ENCODE results near the gene RAC3. TPM values are rescaled to one million over a fixed set of nuclear protein-coding genes. Genes with fewer than 3 reads are reported as not detected.

Gene RAC3
- polyA plus RNA-seq (2013, experiment 1 of 2), result 57.4 TPM
- polyA plus RNA-seq (2013, experiment 2 of 2), result 44.7 TPM

DNA sequence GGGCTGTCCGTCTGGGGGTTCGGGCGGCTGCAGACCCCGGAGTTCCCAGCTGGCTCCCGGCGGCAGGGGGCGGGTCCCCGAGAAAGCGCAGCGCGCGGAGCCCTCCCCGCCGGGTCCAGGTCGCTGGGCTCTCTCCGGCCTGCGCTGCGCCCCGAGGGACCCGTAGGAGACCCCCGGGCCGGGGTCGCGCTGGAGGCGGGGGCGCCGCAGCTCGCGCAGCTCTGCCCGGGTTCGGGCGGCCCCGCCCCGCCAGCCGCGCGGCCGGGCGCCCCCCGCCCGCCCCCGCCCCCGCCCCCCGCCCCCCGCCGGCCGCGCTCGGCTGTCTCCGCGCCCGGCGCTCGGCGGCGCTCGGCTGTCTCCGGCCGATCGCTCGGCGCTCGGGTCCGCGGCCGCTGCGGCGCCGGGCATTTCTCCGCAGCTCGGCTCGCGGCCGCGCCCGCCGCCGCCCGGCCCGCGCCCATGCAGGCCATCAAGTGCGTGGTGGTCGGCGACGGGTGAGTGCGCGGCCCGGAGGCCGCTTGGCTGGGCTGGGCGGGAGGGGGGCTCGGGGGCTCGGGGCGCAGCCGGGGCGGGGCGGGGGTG, at the start of gene RAC3:
Gene RAC3, plus strand, starts transcription at position 376 of the 582 bp plus-strand sequence. Its CDS starts 84 bp downstream, at position 460.
- peak within 1 kb of the TSS; percentile 54 for H3K4me3 ChIP-seq (ENCODE audit: extremely low read depth, insufficient read depth, low read length, poor library complexity, severe bottlenecking)
- peaks cover 24% of the 10 kb centered on the region for H3K36me3 ChIP-seq (ENCODE audit: control insufficient read depth, insufficient read depth, low read length)
- H3K4me1 ChIP-seq (ENCODE audit: control insufficient read depth, insufficient read depth, low read length, poor library complexity, severe bottlenecking), result peaks cover 8% of the 10 kb centered on the region
- 0 to 2% methylated on average over 17 to 23 of the region's 96 CpGs for WGBS, 2 experiments (ENCODE audit: insufficient coverage in 2 of 2)
- H3K9me3 ChIP-seq (ENCODE audit: control insufficient read depth, low read length), result no peaks in the 10 kb centered on the region
- H3K27ac ChIP-seq (ENCODE audit: low read depth, low read length, severe bottlenecking), result peak within 1 kb of the TSS; percentile 29

DNA sequence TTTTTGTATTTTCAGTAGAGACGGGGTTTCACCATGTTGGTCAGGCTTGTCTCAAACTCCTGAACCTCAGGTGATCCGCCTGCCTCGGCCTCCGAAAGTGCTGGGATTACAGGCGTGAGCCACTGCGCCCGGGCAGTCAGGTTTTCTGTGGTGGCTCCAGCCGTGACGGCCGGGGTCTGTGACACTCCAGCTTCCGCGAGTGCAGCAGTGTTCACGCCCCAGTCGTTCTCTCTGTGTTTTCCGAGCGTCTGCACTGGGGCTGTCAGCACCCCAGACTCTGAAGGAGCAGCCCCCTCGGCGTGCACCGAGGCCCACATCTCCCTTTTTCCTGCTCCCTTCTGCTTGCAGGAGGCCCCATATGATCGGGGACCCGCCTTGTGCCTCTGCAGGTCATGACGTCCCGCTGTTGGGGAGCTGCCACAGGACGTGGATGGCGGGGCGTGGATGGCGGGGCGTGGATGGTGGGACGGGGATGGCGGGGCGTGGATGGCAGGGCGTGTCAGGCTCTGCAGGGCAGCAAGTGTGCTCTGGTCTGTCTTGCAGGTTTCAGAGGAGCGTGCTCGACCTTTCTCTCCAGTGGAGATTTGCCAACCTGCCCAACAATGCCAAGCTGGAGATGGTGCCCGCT, 48.4 kb upstream of the RAC3 start:
- WGBS, 2 experiments (ENCODE audit: insufficient coverage in 2 of 2), result 95 to 98% methylated on average over 25 to 35 of the region's 35 CpGs
- peaks cover 7% of the 10 kb centered on the region for H3K4me1 ChIP-seq (ENCODE audit: control insufficient read depth, insufficient read depth, low read length, poor library complexity, severe bottlenecking)
- no peaks in the 10 kb centered on the region for H3K9me3 ChIP-seq (ENCODE audit: control insufficient read depth, low read length)
- H3K4me3 ChIP-seq (ENCODE audit: extremely low read depth, insufficient read depth, low read length, poor library complexity, severe bottlenecking), result no peak overlapping the region
- peaks cover 57% of the 10 kb centered on the region for H3K36me3 ChIP-seq (ENCODE audit: control insufficient read depth, insufficient read depth, low read length)
- no peak overlapping the region for H3K27ac ChIP-seq (ENCODE audit: low read depth, low read length, severe bottlenecking)

DNA sequence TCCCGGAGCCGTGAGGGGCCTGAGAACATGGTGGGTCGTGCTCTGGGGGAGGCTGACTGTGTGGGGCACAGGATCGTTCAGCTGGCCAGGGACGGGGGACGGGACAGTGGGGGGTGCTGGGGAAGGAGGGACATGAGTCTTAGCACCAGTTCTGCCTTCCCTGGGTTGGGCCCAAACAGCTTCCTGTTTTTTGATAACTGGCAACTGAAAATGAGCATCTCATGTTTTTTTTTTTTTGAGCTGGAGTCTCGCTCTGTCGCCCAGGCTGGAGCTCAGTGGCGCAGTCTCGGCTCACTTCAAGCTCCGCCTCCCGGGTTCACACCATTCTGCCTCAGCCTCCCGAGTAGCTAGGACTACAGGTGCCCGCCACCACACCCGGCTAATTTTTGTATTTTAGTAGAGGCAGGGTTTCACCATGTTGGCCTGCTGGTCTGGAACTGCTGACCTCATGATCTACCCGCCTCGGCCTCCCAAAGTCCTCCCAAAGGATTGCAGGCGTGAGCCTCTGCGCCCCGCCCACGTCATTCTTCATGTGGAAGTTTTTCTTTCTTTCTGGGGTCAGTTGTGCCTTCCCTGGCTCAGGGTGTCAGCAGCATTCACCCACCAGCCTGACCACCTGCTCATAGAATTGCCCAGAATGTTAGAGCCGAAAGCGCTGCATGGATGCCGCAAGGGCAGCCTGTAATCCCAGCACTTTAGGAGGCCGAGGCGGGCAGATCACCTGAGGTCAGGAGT, 47.7 kb upstream of the RAC3 start:
- H3K4me1 ChIP-seq (ENCODE audit: control insufficient read depth, insufficient read depth, low read length, poor library complexity, severe bottlenecking), result peaks cover 3% of the 10 kb centered on the region
- H3K27ac ChIP-seq (ENCODE audit: low read depth, low read length, severe bottlenecking), result no peak overlapping the region
- 97 to 99% methylated on average over 25 to 26 of the region's 26 CpGs for WGBS, 2 experiments (ENCODE audit: insufficient coverage in 2 of 2)
- no peaks in the 10 kb centered on the region for H3K9me3 ChIP-seq (ENCODE audit: control insufficient read depth, low read length)
- no peak overlapping the region for H3K4me3 ChIP-seq (ENCODE audit: extremely low read depth, insufficient read depth, low read length, poor library complexity, severe bottlenecking)
- peaks cover 57% of the 10 kb centered on the region for H3K36me3 ChIP-seq (ENCODE audit: control insufficient read depth, insufficient read depth, low read length)

DNA sequence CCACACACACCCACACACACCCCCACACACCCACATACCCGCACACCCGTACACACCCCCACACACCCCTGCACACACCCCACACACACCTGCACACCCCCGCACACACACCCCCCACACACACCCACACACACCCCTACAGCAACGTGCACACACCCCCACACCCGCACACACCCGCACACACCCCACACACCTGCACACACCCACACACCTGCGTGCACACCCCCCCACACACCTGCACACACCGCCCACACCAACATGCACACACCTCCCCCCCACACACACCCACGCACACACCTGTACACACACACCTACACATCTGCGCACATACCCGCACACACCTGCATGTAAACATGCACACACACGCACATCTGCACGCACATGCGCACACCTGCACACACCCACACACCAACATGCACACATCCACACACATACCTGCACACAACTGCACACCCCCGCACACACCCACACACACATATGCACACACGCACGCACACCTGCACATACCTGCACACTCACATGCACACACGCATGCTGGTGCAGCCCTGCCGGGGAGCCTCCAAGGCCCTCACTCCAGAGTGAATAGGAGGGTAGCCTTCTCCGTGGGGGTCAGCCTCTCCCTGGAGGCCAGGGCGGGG, 46.6 kb upstream of the RAC3 start:
- H3K4me1 ChIP-seq (ENCODE audit: control insufficient read depth, insufficient read depth, low read length, poor library complexity, severe bottlenecking), result no peaks in the 10 kb centered on the region
- no peaks in the 10 kb centered on the region for H3K9me3 ChIP-seq (ENCODE audit: control insufficient read depth, low read length)
- 89 to 94% methylated on average over 3 to 15 of the region's 21 CpGs for WGBS, 2 experiments (ENCODE audit: insufficient coverage in 2 of 2)
- H3K4me3 ChIP-seq (ENCODE audit: extremely low read depth, insufficient read depth, low read length, poor library complexity, severe bottlenecking), result no peak overlapping the region
- H3K36me3 ChIP-seq (ENCODE audit: control insufficient read depth, insufficient read depth, low read length), result peaks cover 53% of the 10 kb centered on the region
- no peak overlapping the region for H3K27ac ChIP-seq (ENCODE audit: low read depth, low read length, severe bottlenecking)

DNA sequence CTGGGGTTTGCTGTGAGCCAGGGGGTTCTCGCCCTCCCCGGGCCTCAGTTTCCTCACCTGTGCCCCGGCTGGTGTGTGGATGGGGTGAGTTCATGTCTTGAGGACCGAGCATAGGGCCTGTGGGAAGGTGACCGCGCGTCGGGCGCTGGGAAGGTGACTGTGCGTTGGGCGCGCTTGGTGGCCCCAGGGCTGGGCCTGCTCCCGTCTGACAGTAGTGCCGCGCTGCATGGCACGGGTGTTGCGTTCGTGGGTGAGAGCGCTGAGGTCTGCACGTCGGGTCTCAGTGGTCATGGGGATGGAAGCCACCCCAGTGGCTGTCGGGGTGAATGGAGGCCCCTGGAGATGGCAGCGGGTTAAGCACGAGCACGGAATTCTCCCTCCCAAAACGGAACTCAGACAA, 44.9 kb upstream of the RAC3 start:
- H3K4me1 ChIP-seq (ENCODE audit: control insufficient read depth, insufficient read depth, low read length, poor library complexity, severe bottlenecking), result peaks cover 4% of the 10 kb centered on the region
- H3K4me3 ChIP-seq (ENCODE audit: extremely low read depth, insufficient read depth, low read length, poor library complexity, severe bottlenecking), result no peak overlapping the region
- H3K27ac ChIP-seq (ENCODE audit: low read depth, low read length, severe bottlenecking), result no peak overlapping the region
- 97% methylated on average over 19 to 22 of the region's 26 CpGs for WGBS, 2 experiments (ENCODE audit: insufficient coverage in 2 of 2)
- peaks cover 56% of the 10 kb centered on the region for H3K36me3 ChIP-seq (ENCODE audit: control insufficient read depth, insufficient read depth, low read length)
- H3K9me3 ChIP-seq (ENCODE audit: control insufficient read depth, low read length), result no peaks in the 10 kb centered on the region

DNA sequence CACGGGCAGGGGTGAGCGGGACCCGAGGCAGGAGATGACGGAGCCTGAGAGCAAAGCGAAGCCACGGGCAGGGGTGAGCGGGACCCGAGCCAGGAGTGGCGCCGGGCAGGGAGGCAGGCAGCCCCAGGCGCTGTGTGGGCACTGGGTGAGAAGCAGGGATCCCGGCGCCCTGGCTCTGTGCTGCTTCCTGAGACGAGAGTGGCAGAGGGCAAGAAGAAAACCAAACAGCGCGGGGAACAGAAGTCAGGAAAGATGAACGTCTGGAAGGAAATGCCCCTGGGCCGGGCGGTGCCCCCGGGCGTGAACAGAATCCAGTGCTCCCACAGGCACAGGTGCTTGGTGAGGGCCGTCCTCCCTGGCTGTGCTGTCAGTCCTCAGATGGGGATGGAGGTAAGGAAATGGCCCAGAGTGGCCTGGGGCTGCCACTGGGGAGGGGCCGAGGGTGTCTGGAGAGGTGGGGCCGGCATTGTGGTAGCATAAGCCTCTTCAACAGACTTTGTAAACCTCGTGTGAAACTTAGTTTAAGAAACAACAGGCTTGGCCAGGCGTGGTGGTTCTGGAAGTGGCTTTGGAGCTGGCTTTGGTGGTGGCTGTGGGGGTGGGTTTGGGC, 44.2 kb upstream of the RAC3 start:
- peaks cover 56% of the 10 kb centered on the region for H3K36me3 ChIP-seq (ENCODE audit: control insufficient read depth, insufficient read depth, low read length)
- H3K4me1 ChIP-seq (ENCODE audit: control insufficient read depth, insufficient read depth, low read length, poor library complexity, severe bottlenecking), result peaks cover 11% of the 10 kb centered on the region
- WGBS, 2 experiments (ENCODE audit: insufficient coverage in 2 of 2), result 93% methylated on average over 22 to 26 of the region's 26 CpGs
- no peak overlapping the region for H3K27ac ChIP-seq (ENCODE audit: low read depth, low read length, severe bottlenecking)
- no peak overlapping the region for H3K4me3 ChIP-seq (ENCODE audit: extremely low read depth, insufficient read depth, low read length, poor library complexity, severe bottlenecking)
- no peaks in the 10 kb centered on the region for H3K9me3 ChIP-seq (ENCODE audit: control insufficient read depth, low read length)

DNA sequence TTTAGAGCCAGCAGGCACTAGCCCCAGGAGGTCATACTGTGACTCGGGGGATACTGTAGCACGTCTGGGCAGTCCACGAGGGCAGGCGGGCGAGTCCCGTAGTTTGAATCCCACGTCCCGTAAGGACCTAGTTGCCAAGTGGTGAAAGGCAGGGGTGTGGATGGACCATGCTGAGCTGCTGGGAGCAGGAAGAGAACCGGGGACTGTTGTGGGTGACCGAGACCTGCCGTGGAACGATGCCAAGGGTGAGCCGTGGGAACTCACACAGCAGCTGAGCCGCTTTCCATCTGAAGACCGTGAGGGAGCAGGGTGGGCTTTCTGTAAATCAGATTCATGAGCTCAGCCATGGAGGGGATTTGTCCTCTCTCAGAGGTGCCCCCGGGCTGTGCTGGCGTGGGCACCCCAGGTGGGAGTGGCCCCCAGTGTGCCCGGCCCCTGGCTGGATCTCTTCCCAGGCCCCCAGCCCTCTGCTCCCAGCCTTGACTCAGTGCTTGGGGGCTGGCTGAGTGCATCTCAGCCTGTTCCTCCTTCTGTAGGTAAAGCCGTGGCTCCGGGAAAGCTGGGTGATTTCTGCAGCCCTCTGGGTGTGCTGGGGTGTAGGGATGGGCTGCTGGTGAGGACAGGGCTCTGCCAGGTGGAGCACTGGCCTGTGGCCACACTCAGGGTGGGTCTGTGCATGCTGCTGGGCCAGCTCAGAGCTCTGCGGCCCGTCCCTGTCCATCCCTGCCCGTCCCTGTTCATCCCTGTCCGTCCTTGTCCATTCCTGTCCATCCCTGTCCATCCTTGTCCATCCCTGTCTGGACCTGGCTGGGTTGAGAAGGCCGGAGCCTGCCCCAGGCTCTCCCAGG, 40.4 kb upstream of the RAC3 start:
- H3K27ac ChIP-seq (ENCODE audit: low read depth, low read length, severe bottlenecking), result peak overlapping the region; percentile 82
- H3K4me1 ChIP-seq (ENCODE audit: control insufficient read depth, insufficient read depth, low read length, poor library complexity, severe bottlenecking), result peaks cover 17% of the 10 kb centered on the region
- H3K4me3 ChIP-seq (ENCODE audit: extremely low read depth, insufficient read depth, low read length, poor library complexity, severe bottlenecking), result no peak overlapping the region
- H3K9me3 ChIP-seq (ENCODE audit: control insufficient read depth, low read length), result no peaks in the 10 kb centered on the region
- H3K36me3 ChIP-seq (ENCODE audit: control insufficient read depth, insufficient read depth, low read length), result peaks cover 30% of the 10 kb centered on the region
- WGBS, 2 experiments (ENCODE audit: insufficient coverage in 2 of 2), result 93 to 94% methylated on average over 24 to 25 of the region's 25 CpGs

DNA sequence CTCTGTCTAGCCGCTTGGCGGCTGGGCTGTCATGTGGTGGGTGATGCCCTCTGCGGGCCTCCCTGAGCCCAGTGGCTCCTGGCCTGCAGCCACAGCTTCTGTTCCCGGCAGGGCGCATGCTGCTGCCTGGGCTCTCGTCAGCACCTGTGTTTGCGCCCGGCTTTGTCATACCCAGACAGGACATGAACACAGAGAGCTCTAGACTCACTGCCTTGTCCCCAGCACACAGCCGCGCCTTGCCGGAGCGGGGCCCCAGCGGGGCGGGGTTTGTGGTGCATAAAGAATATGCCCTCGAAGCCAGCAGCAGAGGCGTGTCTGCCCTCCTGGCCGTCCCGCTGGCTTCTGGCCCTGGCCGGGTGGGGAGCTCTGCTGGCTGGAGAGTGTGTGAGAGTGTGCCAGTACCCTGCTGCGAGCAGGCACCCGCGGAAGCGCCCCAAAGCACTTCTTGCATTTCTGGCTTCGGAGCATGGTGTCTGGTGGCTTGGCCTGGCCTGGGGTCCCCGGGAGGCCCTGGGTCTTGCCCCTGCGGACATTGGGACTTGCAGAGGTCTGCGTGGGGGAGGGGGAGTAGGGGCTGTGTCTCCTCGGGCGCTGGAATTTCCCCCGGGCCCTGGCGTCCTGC, 39.7 kb upstream of the RAC3 start:
- Histone ChIP-seq H3K36me3 (ENCODE audit: control insufficient read depth, insufficient read depth, low read length) (peaks cover 31% of the 10 kb centered on the region), H3K9me3 (ENCODE audit: control insufficient read depth, low read length) (no peaks in the 10 kb centered on the region), H3K4me3 (ENCODE audit: extremely low read depth, insufficient read depth, low read length, poor library complexity, severe bottlenecking) (no peak overlapping the region), H3K4me1 (ENCODE audit: control insufficient read depth, insufficient read depth, low read length, poor library complexity, severe bottlenecking) (peaks cover 17% of the 10 kb centered on the region), H3K27ac (ENCODE audit: low read depth, low read length, severe bottlenecking) (peak overlapping the region; percentile 82)
- 49 to 54% methylated on average over 21 to 26 of the region's 31 CpGs for WGBS, 2 experiments (ENCODE audit: insufficient coverage in 2 of 2)

DNA sequence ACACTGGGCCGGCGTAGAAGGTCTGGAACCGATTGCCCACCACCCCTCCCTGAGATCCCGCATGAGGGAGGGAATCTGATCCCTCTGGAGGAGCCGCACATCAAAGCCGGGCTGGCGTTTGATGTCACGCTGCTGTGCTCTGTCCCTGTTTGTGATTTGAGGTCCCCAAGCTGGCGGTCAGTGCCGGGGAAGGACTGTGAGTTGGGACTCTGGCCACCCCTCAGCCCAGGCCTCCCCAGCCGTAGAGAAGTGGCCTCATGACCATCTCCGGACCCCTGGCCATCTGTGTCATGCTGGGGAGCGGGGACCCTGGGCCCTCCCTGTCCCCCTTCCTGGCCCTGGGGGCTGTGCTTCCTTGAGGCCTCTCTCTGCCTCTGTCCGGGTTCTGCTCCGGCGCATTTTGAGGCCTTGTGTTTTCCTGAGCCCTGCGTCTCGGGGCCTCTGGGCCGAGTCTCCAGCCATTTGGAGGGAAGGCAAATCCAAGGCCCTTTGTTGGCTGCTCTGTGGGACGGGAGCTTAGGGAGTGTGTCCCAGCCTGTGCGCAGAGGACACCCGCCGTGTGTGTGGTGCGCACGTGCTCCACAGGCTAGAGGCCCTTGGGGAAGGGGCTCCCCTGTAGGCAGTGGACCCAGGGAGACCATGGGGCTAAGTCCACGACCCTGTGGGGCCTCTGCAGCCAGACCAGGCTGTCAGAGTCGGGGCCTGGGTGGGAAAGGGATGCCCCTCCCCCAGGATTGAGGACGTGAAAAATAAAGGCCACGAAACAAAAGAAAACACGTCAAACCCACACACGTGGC, 39.0 kb upstream of the RAC3 start:
- Histone ChIP-seq H3K27ac (ENCODE audit: low read depth, low read length, severe bottlenecking) (peak overlapping the region; percentile 82), H3K36me3 (ENCODE audit: control insufficient read depth, insufficient read depth, low read length) (peaks cover 34% of the 10 kb centered on the region), H3K9me3 (ENCODE audit: control insufficient read depth, low read length) (no peaks in the 10 kb centered on the region), H3K4me1 (ENCODE audit: control insufficient read depth, insufficient read depth, low read length, poor library complexity, severe bottlenecking) (peaks cover 17% of the 10 kb centered on the region), H3K4me3 (ENCODE audit: extremely low read depth, insufficient read depth, low read length, poor library complexity, severe bottlenecking) (no peak overlapping the region)
- 72 to 73% methylated on average over 28 to 29 of the region's 31 CpGs for WGBS, 2 experiments (ENCODE audit: insufficient coverage in 2 of 2)

Measured in mesodermal cell (in vitro differentiated cells).